IPS DF 4.7 (cell line): ENCODE results near the gene CTIF.

Experiments
- DNase-seq: peaks from one replicate; pipeline ENCODE4 v3.0.0-alpha.2; 2013; ENCODE audit warnings: low spot score; ENCODE audit errors: extremely low read depth

Gene CTIF

DNA sequence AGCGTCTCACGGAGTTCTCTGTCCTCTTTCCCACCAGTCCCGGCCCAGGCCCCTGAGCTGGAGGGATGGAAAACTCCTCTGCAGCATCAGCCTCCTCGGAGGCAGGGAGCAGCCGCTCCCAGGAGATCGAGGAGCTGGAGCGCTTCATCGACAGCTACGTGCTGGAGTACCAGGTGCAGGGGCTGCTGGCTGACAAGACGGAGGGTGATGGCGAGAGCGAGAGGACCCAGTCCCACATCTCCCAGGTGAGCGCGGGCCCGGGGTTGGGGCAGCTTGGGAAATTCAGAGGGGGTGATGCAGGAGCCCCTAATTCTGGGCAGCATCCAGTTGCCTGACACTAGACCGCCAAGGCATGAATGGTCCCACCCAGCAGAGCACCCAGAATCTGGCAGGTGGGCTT is 80.7 kb downstream of the CTIF start:
- no peak for DNase-seq

DNA sequence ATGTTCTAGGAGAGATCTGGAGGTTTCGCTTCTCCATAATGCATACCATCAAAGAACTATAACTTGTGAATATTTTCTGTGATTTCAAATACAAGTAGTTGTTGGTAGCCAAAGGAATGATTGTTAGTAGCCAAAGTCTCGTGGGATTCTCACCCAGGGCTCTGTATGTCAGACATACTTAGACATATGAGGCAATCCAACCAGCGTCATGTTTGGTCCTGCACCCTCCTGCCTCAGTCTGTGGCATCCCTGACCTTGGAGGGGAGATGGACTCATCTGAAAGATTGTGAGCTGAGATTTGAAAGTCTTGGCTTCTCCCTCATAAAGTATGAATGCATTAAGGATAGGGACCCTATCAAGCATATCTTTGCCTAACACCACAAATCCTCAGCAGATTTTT is 81.2 kb downstream of the CTIF start:
- DNase-seq, result no peak

DNA sequence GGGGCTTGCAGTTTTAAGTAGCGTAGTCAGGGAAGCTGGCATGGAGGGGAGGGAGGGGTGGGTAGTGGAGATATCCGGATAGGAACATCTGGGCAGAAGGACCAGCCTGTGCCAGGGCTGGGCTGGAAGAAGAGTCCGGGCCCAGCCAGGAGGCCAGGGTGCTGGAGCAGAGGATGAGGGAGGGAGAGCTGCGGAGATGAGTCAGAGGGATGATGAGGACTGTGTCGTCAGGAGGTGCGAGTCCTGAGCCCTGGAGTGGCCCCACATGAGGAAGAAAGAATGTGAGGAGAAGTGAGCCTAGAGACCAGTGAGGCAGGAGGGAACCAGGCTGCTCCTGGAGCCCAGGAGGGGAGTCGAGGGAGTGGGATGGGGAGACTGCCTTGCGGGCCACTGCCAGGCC is 82.4 kb downstream of the CTIF start:
- DNase-seq, result no peak

DNA sequence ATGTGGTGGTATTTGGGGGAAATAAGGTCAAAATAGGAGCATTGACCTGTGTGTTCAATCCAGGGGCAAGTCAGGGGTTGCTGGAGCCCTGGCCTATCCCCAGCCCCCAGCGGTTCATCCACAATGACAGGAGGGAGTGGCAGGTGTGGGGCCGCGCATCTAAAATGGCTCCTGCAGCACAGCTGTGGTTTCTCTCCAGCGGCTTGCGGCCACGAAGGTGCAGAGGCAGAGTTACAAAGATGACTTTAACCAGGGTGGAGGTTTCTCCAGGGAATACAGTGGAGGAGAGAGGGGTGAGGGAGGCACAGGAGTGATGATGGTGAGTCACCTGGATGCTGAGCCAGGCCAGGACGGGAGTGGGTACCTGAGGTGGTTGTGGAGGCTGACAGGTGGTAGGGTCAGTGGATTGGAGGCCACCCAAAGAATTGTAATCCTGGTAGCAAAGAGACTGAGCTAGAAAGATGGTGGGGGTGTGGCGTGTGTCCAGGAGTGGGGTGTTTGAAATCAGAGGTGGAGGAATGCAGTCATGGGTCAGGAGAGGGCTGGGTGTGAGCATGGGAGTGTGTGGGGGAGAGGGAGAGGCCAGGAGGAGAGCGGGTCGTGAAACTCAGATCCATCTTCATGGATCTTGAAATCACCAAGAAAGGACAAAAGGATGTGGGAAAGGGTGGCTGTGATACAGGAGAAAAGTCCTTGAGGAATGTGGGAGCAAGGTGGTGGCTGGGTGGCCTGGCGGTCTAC is 83.2 kb downstream of the CTIF start:
- DNase-seq, result no peak

DNA sequence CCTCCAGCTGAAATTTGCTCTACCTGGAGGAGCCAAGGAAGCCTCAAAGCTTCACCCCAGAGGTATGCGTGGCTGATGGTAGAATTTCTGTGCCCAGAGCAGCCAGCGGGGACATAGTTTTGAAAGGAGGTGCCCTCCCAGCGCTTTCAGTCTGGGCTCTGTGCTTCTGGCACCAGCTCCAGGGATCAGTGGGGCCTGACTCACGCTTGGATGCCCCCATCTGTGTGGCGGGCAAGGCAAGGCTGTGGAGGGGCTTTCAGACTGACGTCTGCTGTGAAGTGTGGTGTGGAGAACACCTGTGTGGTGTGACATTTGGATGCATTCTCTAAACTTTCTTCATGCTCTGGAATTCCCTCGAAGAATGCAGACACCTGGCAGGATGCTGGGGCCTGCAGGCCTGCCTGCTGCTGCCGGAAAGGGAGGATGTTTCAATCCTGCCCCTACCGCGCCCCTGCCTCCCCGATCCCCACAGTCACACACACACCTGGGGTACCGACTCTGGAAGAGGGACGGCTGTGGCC is 84.1 kb downstream of the CTIF start:
- DNase-seq, result peak; percentile 22

DNA sequence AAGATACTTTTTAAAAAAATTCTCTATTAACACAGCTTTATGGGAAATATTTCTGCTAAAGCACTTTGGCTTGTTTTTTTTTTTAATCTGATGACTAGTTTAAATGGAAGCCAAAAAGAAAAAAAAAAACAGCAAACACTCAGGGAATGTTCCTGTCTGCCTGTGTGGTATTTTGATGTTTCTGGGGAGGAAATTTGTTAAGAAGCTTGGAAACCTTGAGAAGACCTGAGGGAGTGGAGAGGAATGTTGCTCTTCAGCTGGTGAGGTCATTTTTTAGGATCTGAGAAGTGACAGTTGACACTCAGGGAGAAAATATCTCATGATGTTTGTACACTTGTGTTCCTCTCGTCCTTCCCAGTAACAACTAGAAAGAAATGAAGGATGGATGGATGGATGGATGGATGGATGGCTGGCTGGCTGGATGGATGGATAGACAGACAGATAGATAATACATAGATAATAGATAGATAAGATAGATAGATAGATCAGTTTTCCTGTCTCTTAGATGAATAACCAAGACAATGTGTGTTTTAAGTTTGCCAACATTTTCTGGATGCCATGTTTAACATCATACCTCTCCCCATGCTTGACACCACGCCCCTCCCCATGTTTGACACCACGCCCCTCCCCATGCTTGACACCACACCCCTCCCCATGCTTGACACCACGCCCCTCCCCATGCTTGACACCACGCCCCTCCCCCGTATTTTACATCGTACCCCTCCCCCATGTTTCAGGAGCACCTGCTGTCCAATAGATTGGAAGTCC is 84.8 kb downstream of the CTIF start:
- no peak for DNase-seq

DNA sequence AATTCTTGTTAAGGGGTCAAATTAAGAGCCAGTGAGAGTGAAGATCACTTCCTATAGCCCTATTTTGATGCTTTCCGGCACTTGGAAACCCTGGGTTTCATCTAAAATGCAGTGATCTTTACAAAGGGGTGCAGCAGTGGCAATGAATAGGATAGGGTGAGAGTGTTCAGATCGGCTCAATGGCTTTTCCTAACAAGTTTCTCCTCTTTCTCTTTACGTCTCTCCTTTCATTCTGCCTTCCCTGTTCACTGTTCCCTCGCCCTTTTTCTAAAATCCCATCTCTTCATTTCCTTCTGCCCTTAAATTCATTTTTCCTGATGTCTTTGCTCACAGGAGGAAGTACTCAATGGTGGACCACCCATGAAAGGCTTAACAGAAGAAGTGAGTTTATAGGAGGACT is 86.0 kb downstream of the CTIF start:
- DNase-seq, result no peak

DNA sequence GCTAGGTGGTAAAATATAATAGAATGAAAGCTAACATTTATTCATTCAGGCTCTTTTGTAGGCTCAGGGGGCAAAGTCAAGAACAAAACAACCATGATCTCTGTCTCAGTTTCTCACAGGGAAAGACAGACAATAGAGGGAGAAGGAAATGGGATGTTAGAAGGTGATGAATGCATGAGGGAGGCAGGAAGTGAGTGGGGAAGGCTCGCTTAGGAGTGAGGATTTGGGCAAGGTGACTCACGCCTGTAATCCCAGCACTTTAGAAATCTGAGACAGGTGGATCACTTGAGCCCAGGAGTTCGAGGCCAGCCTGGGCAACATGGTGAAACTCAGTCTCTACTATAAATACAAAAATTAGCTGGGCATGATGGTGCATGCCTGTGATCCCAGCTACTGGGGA is 88.4 kb downstream of the CTIF start:
- DNase-seq, result no peak

DNA sequence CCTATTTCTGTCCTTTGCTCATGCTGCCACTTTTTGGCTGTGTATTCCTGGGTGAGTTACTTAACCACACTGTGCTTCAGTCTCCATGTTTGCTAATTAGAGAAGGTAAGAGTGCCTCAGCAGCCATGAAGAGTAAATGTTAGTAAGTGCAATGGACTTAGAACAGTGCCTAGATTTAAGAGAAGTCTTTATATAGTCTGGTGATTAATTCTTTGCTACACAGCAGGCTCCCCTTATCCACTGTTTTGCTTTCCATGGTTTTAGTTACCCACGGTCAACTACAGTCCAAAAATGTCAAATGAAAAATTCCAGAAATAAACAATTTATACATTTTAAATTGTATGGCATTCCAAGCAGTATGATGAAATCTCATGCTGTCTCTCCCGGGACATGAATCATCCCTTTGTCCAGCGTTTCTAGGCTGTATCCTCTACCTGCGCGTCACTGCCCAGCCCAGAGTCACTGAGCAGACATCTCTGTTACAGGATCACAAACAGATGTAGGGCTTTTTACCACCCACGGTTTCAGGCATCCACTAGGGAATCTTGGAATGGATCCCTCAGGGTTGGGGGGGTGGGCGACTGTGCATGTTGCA is 91.0 kb downstream of the CTIF start:
- DNase-seq, result no peak

DNA sequence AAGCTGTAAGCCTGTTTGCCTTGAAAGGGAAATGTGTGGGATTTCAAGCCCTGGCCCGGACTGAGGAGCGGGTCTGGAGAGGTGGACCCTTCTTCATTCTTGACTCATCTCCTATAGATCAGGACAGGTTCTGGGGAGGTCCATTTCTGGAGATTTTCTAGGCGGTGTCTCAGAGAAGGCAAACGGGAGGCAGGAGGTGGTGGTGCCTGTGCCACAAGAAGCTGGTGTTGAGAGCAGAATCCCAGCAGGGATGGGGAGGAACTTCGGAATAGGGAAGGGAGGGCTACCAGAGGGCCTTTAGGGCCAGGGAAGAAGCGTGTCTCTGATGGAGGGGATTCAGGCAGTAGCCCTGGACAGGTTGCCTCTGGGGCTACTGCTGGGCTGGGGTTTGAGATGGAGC is 93.0 kb downstream of the CTIF start:
- DNase-seq, result no peak

DNA sequence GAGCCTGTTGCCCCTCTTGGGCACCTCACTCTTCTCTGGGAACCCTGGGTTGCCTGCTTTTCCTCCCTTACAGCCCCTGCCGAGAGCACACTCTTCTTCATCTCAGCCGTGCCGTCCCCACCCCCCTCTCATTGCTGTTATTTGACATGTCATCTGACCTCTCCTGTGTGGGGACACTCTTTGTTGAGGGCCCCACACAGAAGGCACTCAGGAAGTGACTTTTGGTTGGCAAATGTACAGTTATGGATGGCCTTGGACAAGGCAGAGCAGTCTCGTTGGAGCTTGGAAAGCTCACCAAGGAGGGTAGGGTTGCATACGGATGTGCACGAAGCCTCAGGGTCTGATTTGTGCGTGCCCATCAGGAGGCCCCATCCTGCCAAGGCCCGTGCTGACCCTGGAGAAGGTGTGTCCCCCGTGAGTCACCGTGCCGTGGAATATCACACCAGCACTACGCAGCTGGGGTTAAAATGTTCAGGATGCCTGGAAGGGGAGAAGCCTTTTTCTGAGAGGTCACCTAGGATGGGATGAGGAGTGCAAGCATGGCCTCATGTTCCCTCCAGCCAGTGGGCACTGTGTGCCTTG is 93.9 kb downstream of the CTIF start:
- DNase-seq, result no peak

DNA sequence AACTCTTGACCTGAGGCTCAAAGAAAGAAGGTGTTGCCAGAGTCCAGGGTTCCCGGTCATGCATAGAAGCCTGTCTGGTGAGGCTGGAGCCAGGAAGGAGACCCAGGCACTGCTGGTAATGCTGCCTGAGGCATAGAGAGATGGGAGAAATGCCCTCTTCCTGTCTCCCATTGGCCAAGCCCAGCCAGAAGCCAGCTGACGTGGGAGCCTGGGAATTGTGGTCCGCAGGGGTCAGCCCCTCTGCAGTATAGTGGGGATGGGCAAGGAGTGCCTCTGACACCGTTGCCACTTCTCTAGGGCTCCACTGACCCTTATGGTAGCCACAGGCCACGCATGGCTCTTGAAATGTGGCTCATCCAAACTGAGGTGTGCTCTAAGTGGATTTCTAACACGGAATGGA is 95.7 kb downstream of the CTIF start:
- DNase-seq, result no peak

DNA sequence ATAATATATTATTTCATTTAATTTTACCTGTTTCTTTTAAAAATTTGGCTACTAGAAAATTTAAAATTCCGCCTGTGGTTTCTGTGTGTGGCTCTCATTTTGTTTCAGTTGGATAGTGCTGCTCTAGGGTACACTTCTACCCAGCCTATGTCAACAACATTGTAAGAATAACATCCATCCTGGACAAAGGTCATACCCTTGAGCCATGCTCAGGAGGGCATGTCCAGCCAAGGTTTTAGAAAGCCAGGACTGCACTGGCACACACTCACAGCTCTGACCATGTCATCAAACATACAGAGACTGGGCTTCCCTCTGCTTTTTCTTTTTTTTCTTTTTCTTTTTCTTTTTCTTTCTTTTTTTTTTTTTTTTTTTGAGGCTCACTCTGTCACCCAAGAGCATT is 96.1 kb downstream of the CTIF start:
- DNase-seq, result no peak

DNA sequence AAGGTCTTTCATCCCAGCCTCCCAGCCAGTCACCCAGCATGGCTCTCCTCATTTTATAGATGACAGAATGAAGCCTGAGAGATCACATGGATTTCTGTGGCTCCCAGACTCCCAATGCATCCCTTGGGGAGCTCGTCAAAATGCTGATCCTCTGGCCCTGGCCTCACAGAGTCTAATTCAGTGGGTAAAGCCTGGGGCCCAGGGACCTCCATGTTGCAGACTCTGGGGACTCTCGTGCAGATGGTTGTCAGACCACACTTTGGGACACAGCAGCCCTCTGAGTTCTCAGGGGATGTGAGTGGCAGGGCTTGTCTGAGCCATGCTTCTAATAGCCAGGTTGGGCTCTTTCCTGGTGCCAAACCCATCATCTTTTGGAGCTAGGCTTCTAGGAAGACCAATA is 97.0 kb downstream of the CTIF start:
- no peak for DNase-seq

DNA sequence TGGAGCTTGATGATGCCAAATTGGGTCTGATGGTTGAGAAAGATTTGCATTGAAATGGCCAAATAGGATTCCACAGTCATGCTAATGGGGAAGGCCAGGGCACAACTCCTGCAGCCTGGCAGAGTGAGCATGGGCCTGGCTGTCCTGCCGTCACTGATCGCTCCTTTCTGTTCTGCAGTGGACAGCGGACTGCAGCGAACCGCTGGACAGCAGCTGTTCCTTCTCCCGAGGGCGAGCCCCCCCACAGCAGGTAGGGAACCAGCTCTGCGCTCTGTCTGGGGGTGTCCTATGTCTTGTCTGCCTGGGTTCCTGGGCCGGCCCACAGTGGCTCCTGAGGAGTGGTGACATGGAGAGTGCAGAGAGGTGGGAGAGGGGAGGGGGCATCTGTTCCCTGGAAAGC is 97.6 kb downstream of the CTIF start:
- no peak for DNase-seq

DNA sequence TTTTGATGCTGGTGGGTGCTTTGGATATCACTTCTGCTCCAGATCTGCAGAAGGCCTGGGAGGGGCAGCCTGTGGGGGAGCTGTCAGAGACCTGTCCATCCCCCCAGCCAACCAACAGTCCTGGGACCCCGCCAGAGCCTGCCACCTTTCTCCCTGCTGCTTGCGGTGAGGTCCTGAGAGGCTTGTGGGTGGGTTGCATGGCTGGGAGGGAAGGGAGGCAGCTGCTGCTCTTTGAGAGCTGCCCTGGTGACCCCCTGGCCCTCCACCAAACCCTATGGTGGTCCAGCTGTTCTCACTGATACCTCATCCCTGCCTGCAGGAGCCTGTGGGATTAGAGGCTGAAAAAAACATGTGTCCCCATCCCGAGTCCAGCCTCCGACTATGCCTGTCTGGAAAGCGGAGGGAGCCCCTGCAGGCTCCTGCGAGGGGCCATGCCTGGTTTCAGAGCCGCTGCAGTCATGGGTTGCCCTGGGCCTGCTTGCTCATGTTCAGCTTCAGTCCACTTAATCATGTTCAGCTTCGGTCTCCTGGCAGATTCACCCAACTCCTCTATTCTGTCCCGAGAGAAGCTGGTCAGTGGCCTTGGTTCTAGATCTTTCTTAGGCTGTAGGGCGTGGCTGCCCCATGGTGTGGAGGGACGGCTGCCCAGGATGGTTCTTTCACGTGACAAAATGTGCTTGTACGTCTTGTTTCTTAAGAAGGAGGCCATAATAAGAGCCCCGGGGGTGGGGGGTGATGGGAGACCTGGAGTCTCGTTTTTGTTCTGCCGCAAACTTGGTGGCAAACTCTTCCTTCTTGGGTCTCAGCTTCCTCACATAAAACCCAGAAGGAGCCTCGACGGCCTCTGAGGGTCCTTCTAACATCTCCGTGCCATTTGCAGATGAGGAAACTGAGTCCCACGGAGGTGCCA is 98.5 kb downstream of the CTIF start:
- DNase-seq, result no peak

DNA sequence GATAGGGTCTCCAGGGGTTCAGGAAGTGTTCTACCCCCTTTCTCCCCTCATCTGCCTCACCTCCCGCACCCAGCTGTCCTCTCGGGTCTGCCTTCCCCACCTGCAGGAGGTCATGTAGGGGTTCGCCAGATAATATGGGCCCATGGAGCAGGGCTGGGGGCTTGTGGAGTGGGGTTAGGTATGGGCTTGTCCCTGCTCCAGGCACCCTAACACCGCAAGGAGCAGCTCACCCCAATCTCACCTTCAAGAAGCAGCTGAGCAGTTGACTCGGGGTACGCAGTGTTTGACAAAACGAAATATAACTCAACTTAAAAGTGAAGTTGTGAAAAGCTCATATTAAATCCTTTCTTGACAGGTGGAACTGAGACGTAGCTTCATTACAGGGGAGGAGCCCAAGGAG is 99.6 kb downstream of the CTIF start:
- DNase-seq, result no peak

DNA sequence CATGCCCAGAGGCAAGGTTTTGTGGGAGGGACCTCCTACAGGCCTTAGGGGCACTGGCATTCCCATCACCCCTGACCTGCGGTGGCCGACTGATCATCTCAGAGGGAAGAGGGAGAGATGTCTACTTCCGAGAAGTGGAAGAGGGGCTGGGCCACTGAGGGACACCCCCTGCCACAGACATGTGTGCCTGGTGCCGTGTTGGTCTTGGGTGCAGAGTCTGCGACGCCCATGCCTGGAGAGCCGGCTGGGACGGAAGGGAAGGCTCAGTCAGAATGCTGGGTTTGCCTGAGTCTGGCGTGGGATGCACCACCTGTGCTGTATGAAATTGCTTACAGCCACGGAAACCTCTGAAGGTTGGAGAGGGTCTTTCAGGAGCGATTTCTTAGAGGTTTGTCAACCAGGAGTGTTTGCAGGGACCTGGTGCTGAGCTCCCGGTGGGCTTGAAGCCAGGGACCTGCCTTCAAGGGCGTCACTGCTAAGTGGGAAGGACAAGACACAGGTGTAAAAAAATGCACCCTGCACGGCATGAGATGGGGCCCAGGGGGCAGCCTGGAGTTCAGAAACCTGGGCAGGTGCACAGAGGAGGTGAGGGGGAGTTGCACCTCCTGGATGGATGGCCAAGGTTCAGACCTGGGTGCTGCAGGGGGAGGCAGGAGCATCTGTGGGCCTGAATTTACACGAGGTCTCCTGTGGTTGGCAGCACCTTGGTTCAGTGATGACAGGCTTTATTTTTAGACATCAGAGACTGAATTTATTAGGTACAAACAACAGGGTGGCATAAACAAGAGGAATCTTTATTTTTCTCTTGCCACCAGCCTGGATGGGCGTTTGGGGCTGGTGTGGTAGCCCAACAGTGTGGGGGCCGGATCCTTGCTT is 100.3 kb downstream of the CTIF start:
- DNase-seq, result no peak

DNA sequence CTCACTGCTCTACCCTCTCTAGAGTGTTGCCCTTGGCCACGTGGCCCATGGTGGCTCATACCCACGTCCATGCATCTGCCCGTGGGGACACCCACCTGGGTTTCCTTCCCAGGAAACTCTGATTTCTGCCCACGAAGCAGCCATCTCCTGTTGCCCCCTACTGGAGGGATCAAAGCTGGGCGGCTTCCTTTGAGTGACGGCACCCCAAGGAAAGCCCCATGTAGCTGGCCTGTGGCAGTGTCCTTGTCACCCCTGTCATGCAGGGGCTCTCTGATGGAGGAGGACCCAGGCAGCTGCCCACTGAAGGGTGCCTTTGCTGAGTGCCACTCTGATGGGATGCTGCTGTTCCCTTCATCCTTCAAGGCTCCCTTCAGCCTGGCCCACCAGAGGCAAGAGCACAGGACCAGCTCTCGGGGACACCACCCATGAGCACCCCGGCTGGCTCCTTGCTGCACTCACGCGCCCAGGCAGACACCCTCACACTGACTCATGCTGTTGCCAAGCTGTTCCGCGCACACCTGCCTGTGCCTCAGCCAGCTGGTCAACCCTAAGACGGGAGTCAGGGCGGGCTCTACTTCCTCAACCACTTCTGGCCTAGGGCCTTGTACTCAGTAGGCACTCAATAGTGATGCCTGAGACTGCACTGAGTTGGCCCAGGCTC is 101.1 kb downstream of the CTIF start:
- DNase-seq, result no peak
